HG03039 (cell line): ENCODE data around the gene KNG1.

Source experiments
- ATAC-seq: cut with Tn5 transposase; IDR thresholded peaks from one replicate; pipeline ENCODE4 v1.9.1; 2021; ENCODE audit warnings: mild to moderate bottlenecking, moderate library complexity; ENCODE audit not compliant: unreplicated experiment

The KNG1 gene

GRCh38 chr3:186772701-186773417, 55.7 kb downstream of the KNG1 start:
- ATAC-seq: peak; percentile 77

DNA sequence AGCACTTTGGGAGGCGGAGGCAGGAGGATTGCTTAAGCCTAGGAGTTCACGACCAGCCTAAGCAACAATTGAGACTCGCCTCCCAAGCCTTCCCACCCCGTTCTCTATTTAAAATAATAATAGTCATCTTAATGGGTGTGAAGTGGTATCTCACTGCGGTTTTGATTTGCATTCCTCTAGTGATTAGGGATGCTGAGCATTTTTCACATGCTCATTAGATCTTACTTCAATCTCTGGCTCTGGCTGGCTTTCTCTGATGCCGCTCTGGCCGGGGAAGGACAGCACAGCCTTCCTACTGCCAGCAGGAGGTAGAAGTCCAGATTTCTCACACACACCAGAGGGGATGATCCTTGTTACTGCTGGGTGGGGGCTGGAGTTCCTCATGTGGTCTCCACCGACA, 58.8 kb downstream of the KNG1 start:
- ATAC-seq: no peak

- ATAC-seq: no peak
Observed at GRCh38 chr3:186779204-186779603, 62.0 kb downstream of the KNG1 start.

DNA sequence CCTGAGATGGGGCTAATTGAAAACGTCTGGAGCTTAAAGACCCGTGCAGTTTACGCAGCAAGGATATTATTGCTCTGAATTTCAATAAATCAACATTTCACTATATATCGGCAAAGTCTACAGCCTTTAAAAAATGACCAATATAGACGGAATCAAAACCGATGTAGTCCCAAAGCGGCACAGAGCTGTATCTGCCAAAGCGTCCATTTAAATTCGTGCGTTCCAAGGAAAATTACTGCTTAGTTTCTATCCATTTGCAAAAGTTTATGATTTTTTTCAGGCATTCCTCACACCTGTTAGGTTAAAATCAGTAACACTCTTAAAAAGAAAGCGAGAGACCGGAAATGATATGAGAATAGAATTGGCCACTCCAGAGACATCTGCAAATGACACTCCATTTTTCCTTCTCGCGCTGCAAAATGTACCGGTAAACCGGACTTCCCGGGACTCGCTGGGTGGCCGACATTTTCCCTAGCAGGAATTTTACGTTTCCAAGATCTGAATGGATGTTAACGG, 65.4 kb downstream of the KNG1 start:
- ATAC-seq: no peak

GRCh38 chr3:186783058-186783730, 66.0 kb downstream of the KNG1 start, which contains the start of gene EIF4A2:
Gene EIF4A2, plus strand, starts transcription at chr3:186783577. Its CDS starts 34 bp downstream, at chr3:186783611.
- peak; percentile 66 for ATAC-seq

GRCh38 chr3:186783731-186784515, 66.8 kb downstream of the KNG1 start:
- ATAC-seq: peak; percentile 45

DNA sequence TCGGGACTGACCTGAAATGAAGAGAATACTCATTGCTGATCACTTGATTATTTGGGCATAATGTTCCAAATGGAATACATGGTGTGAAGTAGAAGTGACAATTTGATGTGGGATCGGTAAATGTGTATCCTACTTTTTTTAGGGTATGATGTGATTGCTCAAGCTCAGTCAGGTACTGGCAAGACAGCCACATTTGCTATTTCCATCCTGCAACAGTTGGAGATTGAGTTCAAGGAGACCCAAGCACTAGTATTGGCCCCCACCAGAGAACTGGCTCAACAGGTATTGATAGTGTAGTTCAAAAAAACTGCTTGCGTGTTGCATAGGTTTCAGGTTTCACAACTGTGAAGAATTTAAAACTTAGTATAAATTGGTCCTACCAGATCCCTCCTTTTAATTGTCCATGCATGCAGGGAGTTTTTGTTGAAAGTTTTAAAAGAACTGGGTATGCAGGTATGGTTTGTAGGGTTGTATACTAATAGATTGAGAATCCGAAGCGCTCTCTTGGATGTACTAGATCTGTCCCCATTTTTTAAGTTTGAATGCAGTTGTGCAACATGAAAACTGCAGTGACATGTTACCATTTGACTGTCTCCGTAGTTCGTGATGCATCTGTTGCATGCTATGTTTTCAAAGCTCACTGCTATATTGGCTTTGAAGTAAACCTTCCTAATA, 67.8 kb downstream of the KNG1 start:
- no peak for ATAC-seq

- no peak for ATAC-seq
Observed at GRCh38 chr3:186785495-186786018, 68.4 kb downstream of the KNG1 start.

DNA sequence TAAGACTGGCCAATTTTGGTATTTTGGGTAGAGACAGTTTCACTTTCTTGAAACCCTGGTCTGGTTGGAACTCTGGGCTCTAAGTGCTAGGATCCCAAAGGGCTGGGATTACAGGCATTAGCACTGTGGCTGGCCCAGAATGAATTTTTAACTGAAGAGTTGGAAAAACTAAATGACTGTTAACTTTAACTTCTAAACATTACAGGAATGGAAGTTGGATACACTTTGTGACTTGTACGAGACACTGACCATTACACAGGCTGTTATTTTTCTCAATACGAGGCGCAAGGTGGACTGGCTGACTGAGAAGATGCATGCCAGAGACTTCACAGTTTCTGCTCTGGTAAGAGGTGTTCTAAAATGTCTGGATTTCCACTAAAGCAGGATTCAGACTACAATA, 69.8 kb downstream of the KNG1 start:
- ATAC-seq: no peak

DNA sequence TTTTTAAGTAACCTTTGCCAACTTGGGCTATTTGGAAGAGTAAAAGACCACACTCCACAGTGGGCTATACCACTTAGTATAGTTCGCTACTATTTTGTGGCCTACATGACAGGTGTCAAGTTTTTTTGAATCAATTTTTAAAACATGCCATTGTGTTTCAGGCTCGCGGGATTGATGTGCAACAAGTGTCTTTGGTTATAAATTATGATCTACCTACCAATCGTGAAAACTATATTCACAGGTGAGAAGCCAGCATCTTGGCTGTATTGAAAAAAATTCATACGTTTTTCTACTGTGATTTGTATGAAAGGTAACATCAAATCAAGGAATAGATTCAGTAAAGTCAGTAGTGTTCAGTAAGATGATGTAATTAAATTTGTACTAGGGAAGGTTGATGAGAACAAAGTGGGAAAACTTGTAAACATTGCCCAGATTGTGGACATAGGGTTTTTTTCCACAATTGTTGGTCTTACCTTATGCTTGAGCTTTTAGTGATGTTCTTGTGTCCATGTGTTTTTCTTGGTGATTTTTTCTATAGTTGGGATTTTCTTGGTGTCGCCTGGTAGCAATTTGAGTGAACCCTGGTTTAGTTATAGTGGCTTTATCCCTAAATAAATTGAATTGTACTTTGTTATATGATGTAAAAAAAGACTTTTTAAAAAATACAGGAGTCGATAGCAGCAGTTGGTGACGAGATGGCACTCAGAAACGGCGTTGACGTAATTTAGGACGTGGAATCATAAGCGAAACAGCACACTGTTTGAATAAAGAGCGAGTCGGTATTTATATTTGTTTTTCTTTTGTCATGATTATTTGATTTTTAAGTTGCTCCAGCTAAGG, 70.7 kb downstream of the KNG1 start:
- ATAC-seq: no peak

- no peak for ATAC-seq
Observed at GRCh38 chr3:186788482-186789370, 71.6 kb downstream of the KNG1 start.

DNA sequence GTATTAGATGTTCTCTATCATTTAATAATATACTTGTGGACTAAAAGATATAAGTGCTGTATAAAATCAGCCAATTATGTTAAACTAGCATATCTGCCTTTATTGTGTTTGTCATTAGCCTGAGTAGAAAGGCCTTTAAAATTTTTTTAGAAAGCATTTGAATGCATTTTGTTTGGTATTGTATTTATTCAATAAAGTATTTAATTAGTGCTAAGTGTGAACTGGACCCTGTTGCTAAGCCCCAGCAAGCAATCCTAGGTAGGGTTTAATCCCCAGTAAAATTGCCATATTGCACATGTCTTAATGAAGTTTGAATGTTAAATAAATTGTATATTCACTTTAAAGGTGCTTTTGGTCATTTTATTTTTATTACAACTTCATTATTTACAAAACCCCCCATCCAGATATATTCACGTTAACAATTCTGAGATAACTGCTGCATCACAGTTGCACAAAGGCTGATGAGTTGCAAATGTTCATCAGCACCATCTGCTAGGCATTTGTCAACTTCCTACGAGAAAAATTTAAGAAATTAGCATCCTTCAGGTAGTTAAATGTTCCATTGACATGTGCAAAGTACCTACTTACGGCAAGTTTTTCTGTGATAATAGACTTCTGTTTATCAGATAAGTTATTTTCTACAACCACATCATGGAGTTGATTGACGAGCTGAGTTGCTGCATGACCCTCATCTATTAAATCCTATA, 72.5 kb downstream of the KNG1 start:
- no peak for ATAC-seq

DNA sequence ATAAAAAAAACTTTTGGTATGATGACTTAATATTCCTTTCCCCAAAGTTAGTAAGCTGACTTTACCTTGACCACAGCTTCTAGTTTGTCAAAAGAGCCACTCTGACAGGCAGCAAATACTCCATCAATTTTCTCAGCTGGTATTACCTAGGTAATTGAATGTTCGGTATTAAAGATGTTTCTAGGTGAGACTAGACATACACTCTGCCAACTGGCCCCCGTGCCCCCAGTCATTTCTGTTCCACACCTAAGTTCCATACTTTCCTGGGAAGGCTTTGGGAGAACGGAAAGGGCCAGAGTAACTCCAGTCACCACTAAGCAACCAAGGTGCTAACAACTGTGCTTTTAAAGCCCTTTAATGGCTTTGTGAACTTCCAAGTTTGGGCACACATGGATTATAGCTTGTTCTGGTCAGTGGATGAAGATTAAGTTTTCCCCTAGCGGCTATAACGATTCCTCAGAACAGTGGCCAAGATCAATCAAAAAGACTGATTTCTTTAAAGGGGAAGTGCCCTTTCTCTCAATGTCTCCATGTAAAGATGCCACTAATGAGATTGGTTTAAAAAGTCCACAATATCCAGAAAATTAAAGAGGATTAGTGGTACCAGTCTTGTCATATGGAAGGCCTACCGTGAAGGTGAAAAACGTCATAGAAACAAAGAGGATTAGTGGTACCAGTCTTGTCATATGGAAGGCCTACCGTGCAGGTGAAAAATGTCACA, 73.3 kb downstream of the KNG1 start:
- no peak for ATAC-seq
